ENCODE measurements around the gene ZBTB16. TPM values are rescaled to one million over a fixed set of nuclear protein-coding genes. Genes with fewer than 3 reads are reported as not detected.

The ZBTB16 gene
- total RNA-seq, 1 donor: under 0.01 TPM

DNA sequence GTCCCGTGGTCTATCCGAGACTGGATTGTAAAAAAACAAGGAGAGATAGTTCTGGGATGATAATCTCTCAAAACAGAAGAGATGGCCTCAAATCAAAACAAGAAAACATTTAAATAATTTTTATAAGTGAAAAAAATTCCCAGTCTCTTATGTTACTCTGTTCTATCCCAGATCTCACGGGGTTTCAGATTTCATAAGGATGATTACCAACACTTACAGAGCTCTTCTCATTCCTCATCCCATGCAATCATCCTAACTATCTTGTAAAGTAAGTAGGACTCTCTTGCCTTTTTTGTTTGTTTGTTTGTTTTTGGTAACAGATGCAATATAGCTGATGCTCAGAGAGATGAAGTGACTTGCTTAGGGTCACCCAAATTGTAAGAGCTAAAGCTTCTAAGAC, 20.0 kb upstream of the ZBTB16 start:
- DNase-seq (ENCODE audit: insufficient read length, low spot score, missing footprints): no peak
- Histone ChIP-seq H3K79me2 (ENCODE audit: insufficient read depth, low read length) (no peaks in the 10 kb centered on the region), H3K36me3 (ENCODE audit: insufficient read depth, low read length) (no peaks in the 10 kb centered on the region), H4K20me1 (ENCODE audit: insufficient read depth, low read length) (peaks cover 2% of the 10 kb centered on the region), H3K4me1 (ENCODE audit: insufficient read depth, low read length) (peaks cover 5% of the 10 kb centered on the region), H3K27ac (ENCODE audit: low read depth, low read length) (no peak overlapping the region), H3K27me3 (ENCODE audit: insufficient read depth, low read length) (peaks cover 7% of the 10 kb centered on the region), H3K4me2 (ENCODE audit: insufficient read depth, low read length) (no peak overlapping the region), H3K4me3 (ENCODE audit: insufficient read depth, low read length) (no peak overlapping the region), H2AFZ (ENCODE audit: low read length) (no peak overlapping the region), H3K9me3 (ENCODE audit: low read depth, low read length) (no peaks in the 10 kb centered on the region)
- TF ChIP-seq, protein P1, sequence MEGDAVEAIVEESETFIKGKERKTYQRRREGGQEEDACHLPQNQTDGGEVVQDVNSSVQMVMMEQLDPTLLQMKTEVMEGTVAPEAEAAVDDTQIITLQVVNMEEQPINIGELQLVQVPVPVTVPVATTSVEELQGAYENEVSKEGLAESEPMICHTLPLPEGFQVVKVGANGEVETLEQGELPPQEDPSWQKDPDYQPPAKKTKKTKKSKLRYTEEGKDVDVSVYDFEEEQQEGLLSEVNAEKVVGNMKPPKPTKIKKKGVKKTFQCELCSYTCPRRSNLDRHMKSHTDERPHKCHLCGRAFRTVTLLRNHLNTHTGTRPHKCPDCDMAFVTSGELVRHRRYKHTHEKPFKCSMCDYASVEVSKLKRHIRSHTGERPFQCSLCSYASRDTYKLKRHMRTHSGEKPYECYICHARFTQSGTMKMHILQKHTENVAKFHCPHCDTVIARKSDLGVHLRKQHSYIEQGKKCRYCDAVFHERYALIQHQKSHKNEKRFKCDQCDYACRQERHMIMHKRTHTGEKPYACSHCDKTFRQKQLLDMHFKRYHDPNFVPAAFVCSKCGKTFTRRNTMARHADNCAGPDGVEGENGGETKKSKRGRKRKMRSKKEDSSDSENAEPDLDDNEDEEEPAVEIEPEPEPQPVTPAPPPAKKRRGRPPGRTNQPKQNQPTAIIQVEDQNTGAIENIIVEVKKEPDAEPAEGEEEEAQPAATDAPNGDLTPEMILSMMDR (IDR thresholded peaks at IDR 0.05; ENCODE audit: extremely low read depth, low read depth, low read length): no peak

DNA sequence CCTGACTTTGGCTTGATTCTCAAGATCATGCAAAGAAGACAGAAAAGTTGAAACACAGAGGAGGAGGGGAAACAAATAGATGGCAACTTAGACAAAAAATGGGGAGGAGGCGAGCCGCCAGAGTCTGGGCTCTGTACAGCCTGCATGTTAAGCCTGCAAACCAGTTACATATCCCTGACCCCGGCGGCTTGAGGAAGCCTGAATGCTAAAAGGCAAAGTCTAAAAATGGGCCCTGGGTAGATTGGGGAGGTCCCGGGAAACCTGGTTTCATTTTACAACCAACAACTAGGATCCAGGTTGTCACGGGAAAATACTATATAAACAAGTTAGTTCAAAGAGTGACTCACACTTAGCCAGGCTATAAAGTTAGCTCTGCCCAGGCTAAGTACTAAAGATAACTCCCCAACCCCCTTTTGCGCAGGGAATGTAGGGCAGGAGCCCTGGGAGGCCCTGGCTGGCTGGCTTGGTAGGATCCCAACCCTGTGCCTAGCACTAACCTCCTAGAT, 18.8 kb upstream of the ZBTB16 start:
- TF ChIP-seq, protein P1 (IDR thresholded peaks at IDR 0.05; ENCODE audit: extremely low read depth, low read depth, low read length): no peak
- H3K36me3 ChIP-seq (ENCODE audit: insufficient read depth, low read length): no peaks in the 10 kb centered on the region
- no peak for DNase-seq (ENCODE audit: insufficient read length, low spot score, missing footprints)
- no peak overlapping the region for H3K27ac ChIP-seq (ENCODE audit: low read depth, low read length)
- no peak overlapping the region for H2AFZ ChIP-seq (ENCODE audit: low read length)
- no peaks in the 10 kb centered on the region for H3K9me3 ChIP-seq (ENCODE audit: low read depth, low read length)
- peaks cover 5% of the 10 kb centered on the region for H3K27me3 ChIP-seq (ENCODE audit: insufficient read depth, low read length)
- no peak overlapping the region for H3K4me3 ChIP-seq (ENCODE audit: insufficient read depth, low read length)
- H3K79me2 ChIP-seq (ENCODE audit: insufficient read depth, low read length): no peaks in the 10 kb centered on the region
- no peak overlapping the region for H3K4me2 ChIP-seq (ENCODE audit: insufficient read depth, low read length)
- H3K4me1 ChIP-seq (ENCODE audit: insufficient read depth, low read length): peaks cover 5% of the 10 kb centered on the region
- H4K20me1 ChIP-seq (ENCODE audit: insufficient read depth, low read length): no peaks in the 10 kb centered on the region

DNA sequence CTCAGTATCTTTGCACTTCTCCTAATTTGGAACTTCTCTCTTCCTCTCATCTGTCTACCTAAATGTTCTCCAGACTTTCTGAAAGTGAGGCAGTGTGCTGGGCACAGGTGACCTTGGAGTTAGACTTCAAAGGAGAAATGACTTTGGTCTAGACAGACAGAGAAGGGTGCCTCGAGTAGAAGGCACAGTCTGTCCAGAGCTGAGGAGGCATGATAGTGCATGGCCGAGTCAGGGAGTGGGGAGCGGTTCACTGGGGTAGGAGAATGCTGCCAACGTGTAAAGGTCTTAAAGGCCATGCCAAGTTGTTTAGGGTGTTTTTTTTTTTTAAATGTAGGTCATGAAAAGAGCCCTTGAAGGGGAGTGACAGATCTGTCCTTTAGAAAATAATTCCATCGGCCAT, 17.3 kb upstream of the ZBTB16 start:
- Histone ChIP-seq H2AFZ (ENCODE audit: low read length) (no peak overlapping the region), H3K4me1 (ENCODE audit: insufficient read depth, low read length) (peaks cover 5% of the 10 kb centered on the region), H4K20me1 (ENCODE audit: insufficient read depth, low read length) (no peaks in the 10 kb centered on the region), H3K36me3 (ENCODE audit: insufficient read depth, low read length) (no peaks in the 10 kb centered on the region), H3K9me3 (ENCODE audit: low read depth, low read length) (no peaks in the 10 kb centered on the region), H3K4me3 (ENCODE audit: insufficient read depth, low read length) (no peak overlapping the region), H3K79me2 (ENCODE audit: insufficient read depth, low read length) (no peaks in the 10 kb centered on the region), H3K4me2 (ENCODE audit: insufficient read depth, low read length) (no peak overlapping the region), H3K27me3 (ENCODE audit: insufficient read depth, low read length) (peaks cover 5% of the 10 kb centered on the region), H3K27ac (ENCODE audit: low read depth, low read length) (no peak overlapping the region)
- TF ChIP-seq, protein P1 (IDR thresholded peaks at IDR 0.05; ENCODE audit: extremely low read depth, low read depth, low read length): no peak
- DNase-seq (ENCODE audit: insufficient read length, low spot score, missing footprints): no peak

DNA sequence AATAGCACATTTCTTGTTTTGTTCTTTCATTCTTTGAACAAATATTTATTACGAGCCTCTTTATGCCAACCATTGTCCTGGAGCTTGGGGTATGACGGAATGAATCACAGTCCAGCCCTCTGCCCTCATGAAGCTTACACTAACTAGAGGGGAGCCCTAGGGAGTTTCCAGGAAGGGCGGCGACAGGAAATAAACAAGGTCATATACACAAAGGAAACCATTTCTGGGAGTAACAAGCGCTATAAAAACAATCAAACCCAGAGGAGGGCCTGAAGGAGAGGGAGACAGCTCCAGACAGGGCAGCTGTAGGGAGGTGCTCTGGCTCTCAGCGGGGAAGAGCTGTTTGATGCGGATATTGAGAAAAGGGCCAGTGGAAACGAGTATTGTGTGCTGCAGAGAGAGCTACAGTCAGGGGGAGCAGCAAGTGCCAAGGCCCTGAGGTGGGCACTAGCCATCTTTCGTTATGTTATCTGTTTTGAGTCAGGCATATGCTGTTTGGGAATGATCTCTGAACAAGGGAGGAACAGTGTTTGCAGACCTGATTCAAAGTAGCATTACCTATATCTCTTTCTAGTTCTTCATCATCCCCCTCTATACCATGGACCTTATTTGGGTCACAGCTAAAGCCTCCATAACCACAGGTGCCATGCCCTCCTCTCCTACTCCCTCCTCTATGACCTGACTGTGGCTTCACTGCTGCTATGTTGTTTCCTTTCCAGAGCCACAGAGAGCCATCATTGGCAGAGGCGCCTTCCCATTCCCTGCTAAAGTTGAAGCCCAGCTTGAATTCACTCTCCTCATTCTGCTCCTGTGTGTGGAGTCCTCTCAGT, 15.3 kb upstream of the ZBTB16 start:
- Histone ChIP-seq H3K9me3 (ENCODE audit: low read depth, low read length) (no peaks in the 10 kb centered on the region), H3K27me3 (ENCODE audit: insufficient read depth, low read length) (peaks cover 3% of the 10 kb centered on the region)

More for the DNA sequence above, 15.3 kb upstream of the ZBTB16 start:
- Histone ChIP-seq H3K36me3 (ENCODE audit: insufficient read depth, low read length) (no peaks in the 10 kb centered on the region), H3K4me2 (ENCODE audit: insufficient read depth, low read length) (no peak overlapping the region), H4K20me1 (ENCODE audit: insufficient read depth, low read length) (no peaks in the 10 kb centered on the region), H3K4me3 (ENCODE audit: insufficient read depth, low read length) (no peak overlapping the region), H3K4me1 (ENCODE audit: insufficient read depth, low read length) (peaks cover 5% of the 10 kb centered on the region), H3K27ac (ENCODE audit: low read depth, low read length) (no peak overlapping the region), H2AFZ (ENCODE audit: low read length) (no peak overlapping the region), H3K79me2 (ENCODE audit: insufficient read depth, low read length) (no peaks in the 10 kb centered on the region)
- TF ChIP-seq, protein P1 (IDR thresholded peaks at IDR 0.05; ENCODE audit: extremely low read depth, low read depth, low read length): no peak
- no peak for DNase-seq (ENCODE audit: insufficient read length, low spot score, missing footprints)
